GM12891 (cell line): Measurements from ENCODE around the gene TSPOAP1.

ENCODE experiments used
- DNase-seq: peaks from one replicate; pipeline ENCODE4 v3.0.0; 2011; ENCODE audit warnings: low spot score; ENCODE audit not compliant: insufficient read length
- FAIRE-seq: peaks from 2 replicates; lab custom pipeline; 2011; peaks lifted over from hg19 to GRCh38; lab: Jason Lieb, UNC
- PAX5 ChIP-seq: IDR thresholded peaks from 2 replicates; pipeline ENCODE4 v1.6.1; 2011; ENCODE audit warnings: low read length, moderate library complexity, mild to moderate bottlenecking; ENCODE audit not compliant: insufficient read depth, severe bottlenecking
- POLR2A ChIP-seq: IDR thresholded peaks from 2 replicates; pipeline ENCODE4 v1.6.1; 2011; ENCODE audit warnings: low read depth, low read length, control low read depth
- POLR2AphosphoS5 ChIP-seq: IDR thresholded peaks from 2 replicates; pipeline ENCODE4 v1.6.1; 2011; ENCODE audit warnings: low read depth, low read length, control low read depth
- POU2F2 ChIP-seq: IDR thresholded peaks from 2 replicates; pipeline ENCODE4 v1.6.1; 2011; ENCODE audit warnings: low read depth, mild to moderate bottlenecking, control low read depth, low read length, moderate library complexity
- SPI1 ChIP-seq: IDR thresholded peaks from 2 replicates; pipeline ENCODE4 v1.6.1; 2011; ENCODE audit warnings: low read depth, low read length, control low read depth
- TAF1 ChIP-seq: IDR thresholded peaks from 2 replicates; pipeline ENCODE4 v1.6.1; 2011; ENCODE audit warnings: low read depth, low read length, control low read depth

TSPOAP1 gene

DNA sequence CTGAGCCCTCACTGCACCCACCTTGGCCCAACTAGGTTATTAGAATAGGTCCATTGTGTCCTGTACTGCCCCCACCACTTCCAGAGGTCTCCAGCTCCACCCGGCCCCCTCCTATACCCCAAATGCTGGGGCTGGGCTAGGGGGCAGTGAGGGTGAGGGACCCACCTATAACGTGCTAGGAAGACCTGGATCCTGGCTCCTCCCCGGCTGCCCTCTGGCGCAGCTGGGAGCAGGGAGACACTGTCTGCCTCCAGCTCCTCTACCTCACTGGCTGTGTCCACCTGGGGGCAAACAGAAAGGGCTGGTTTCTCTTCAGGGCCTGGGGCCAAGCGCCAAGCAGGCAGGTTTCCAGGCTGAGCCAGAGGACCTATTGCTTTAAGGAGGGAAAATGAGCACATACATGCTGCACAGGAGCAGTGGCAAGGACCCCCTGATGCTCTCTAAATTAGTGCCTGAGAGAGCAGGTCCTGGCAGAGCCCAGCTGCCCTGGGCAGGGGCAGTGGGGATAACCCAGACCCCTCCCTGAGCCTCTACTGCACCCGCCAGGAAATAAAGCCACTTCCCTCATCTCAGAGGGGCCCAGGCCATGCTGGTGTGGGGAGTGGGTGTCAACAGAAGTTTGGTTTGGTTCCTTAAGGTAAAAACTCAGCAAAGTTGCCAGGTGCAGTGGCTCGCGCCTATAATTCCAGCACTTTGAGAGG, 12.2 kb downstream of the TSPOAP1 start:
- TF ChIP-seq POLR2AphosphoS5 (no peak), SPI1 (no peak), TAF1 (no peak)
- DNase-seq (no peak), FAIRE-seq (no peak)

DNA sequence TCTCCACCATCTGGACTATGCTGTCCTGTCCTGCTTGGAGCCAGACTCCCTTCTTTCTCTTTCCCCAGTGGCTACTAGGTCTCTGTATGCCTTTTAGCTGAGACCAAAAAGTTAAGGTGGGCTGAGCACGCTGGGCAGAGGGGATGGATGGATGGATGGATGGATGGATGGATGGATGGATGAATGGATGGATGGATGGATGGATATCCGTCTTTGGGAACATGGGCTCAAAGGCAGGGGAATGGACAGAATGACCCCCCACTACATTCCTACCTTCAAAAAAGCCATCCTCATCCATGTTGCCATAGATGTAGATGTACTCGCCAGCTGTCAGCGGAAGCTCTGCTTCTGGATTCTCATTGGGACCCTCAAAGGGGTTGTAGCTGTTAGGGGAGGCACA, 12.8 kb downstream of the TSPOAP1 start:
- TF ChIP-seq POU2F2: no peak
- TF ChIP-seq POLR2A: peak; percentile 44; the same call in 1 of the 2 replicates
- TF ChIP-seq PAX5: no peak
- FAIRE-seq: no peak
- DNase-seq: no peak

DNA sequence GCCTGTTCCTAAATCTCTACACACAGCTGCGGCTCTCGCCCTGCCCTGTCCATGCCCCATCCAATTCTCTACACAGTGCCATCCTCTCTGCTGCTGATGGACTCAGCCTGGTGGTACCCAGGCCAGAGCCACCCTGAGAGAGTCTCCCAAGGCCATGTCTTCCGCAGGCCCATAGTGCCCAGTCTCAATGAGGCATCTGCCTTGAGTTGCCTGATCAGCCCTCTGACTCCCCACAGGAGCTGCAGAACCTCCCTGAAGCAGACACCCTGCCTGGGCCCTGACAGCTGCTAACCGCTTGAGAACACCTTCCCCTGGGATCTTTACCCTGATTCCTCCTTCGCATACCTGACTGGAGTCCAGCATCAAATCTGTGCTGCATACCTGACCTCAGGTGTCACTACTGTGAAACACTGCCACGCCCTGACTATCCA, 13.3 kb downstream of the TSPOAP1 start:
- TF ChIP-seq SPI1 (no peak), POLR2AphosphoS5 (no peak), PAX5 (no peak), POLR2A (no peak), TAF1 (no peak), POU2F2 (no peak)
- FAIRE-seq (no peak), DNase-seq (no peak)

DNA sequence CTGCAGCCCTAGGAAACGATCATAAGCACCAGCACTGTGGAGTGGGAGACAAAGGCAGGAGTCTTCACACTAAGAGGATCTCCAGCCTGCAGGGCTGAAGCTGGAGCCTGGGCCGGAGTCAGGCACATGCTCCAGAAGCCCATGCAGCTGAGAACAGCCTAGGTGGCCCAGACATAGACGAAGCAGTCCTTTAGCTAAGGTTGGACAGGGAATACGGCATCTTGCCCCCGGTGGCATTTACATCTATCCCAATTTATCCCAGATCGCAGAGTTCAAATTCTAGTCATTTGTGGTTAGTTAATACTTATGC, 13.9 kb downstream of the TSPOAP1 start:
- TF ChIP-seq POLR2AphosphoS5 (no peak), POLR2A (no peak), SPI1 (no peak), PAX5 (no peak), POU2F2 (no peak)
- DNase-seq (no peak), FAIRE-seq (no peak)

DNA sequence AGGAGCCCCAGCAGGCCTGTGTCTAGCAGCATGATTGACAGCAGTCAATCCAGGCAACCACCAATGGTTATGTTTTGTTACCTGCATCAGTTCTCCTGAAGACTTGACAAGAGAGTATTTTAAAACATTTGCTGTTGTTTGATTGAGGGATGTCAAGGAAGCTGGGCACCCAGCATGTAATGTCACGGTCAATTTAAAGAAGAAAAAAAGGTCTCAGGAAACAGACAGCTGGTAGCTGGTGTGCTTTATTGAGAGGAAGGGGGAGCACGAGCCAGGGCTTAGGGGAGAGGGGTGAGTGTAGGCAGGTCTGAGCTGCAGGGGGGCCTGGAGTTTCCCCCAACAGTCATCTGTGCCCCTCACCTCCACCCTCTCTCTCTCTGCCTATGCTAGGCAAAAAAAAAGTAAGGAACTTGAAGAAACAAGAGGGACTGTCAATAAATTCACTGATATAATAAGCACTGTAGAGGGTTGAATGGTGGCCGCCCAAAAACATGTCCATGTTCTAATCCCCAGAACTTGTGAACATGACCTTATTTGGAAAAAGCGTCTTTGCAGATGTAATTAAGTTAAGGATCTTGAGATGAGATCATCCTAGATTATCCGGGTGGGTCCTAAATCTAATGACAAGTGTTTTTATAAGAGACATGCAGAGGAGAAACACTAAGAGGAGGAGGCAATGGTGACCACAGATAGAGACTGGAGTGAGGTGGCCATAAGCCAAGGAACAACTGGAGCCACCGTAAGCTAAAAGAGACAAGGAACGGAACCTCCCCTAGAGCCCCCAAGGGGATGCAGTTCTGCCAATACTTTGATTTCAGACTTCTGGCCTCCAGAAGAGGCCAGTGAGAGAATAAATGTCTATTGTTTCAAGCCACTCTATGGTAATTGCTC, 14.5 kb downstream of the TSPOAP1 start:
- no peak for DNase-seq
- no peak for TF ChIP-seq POLR2A
- TF ChIP-seq POLR2AphosphoS5: no peak
- TF ChIP-seq SPI1: no peak
- TF ChIP-seq TAF1: no peak
- TF ChIP-seq PAX5: no peak
- FAIRE-seq: no peak

DNA sequence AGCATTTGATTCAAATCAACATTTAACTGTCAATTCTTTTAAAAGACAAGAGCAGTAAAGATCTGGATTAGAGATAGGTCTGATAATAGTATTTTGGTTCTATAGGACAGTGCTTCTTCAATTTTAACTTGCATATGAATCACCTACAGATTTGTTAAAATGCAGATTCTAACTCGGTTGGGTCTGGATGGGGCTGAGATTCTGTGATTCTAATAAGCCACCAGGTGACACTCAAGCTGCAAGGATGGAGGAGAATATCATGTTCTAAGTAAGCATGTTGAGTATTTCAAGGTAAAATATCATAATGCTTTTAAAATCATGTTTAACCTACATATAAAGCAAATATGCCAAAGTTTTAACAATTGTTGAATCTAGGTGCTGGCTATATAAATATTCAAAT, 15.8 kb downstream of the TSPOAP1 start:
- no peak for DNase-seq
- no peak for FAIRE-seq
- TF ChIP-seq POLR2AphosphoS5: no peak
- TF ChIP-seq POLR2A: no peak
- TF ChIP-seq POU2F2: no peak
- no peak for TF ChIP-seq TAF1
- no peak for TF ChIP-seq PAX5
- no peak for TF ChIP-seq SPI1

DNA sequence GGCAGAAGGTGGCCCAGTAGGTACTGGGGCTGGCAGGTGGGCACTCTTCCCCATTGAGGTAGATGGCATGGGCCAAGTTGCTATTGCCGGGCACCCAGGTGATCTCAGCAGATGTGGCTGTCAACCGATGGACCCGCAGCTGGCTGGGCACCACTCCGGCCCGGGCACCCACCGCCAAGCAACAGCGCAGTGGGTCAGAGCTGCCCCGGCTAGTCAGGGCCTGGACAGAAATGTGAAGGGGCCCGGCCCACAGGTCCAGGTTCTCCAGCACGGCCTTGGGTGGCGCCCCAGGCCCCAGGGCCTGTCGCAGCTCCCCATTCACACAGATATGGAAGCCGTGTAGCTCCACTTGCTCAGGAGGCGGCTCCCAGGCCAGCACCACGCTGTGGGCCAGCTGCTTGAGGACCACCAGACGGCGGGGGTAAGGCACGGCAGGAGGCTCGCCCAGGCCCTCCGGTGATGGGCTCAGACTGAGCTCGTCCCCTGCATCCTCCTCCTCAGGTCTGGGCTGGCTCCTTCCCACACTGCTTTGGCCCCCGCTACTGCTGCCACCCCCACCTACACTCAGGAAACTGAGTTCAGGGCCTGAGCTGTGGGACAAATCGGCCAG, 16.5 kb downstream of the TSPOAP1 start:
- no peak for FAIRE-seq
- peak; percentile 3 for DNase-seq

DNA sequence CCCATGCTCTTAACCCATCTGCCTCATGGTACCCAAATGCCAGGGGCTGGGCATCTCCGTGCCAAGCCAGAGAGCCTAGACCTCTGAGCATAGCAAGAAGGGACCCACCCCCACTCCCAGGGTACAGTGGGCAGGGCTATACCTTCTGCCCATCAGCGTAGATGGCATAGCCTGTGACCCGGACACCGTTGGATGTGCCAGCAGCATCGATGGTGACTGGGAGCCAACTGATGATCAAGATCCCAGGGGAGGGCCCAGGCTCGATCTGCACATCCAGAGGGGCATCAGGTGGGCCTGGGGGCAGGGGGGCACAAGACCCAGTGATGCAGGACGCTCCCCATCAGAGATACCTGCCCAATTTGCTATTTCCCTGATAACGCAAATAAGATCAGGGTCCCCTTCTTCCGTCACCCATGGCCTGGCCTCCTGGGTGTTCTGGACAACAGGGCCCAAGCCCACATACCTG, 17.1 kb downstream of the TSPOAP1 start:
- FAIRE-seq: no peak
- DNase-seq: peak; percentile 14
- TF ChIP-seq SPI1 (no peak), PAX5 (no peak), POLR2AphosphoS5 (no peak), POLR2A (no peak), POU2F2 (no peak), TAF1 (no peak)

More for the DNA sequence above, 16.5 kb downstream of the TSPOAP1 start:
- TF ChIP-seq TAF1: no peak
- no peak for TF ChIP-seq SPI1
- TF ChIP-seq POLR2A: no peak
- TF ChIP-seq POU2F2: no peak
- TF ChIP-seq POLR2AphosphoS5: no peak
- no peak for TF ChIP-seq PAX5

DNA sequence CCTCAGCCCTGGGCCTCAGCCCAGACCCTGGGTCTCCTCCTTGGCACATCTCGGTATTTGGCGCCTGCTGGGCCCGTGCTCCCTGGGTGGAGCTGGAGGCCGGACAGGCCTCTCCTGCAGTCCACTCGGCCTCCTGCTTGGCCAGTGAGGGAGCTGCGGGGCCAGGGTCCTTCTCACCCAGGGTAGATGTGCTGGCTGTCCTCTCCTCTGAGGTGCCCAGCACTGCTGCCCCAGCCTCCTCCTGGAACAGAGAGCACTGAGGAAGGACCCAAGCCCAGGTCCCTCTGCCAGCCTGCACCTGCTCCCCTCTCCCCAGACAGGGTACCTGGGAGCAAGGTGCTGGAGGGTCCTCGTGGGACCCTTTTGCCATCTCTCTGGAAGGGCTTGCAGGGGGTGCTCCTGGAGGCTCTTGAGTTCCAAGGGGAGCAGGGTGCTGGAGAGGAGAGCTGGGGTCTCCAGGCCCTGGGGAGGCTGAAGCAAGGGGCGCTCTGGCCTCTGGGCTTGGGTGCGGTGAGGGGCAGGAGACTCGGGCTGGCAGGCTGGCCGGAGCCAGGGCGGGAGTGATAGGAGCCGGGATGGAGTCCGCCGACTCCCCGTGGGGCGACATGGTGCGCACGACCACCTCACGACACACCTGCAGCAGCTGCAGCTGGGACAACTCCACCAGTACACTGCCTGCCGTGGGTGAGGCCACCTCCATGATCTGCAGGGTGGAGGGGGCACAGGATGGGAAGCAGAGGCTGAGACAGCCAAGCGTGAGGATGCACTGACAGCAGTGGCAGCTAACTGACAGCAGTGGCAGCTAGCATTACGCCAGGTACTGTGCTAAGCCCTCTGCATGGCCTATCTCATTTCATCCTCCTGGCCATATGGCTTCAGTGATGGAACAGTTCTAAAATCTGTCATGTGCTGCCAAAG, 17.8 kb downstream of the TSPOAP1 start:
- DNase-seq: peak; percentile 14
- no peak for TF ChIP-seq PAX5
- TF ChIP-seq TAF1: no peak
- TF ChIP-seq SPI1: no peak
- no peak for TF ChIP-seq POU2F2
- TF ChIP-seq POLR2AphosphoS5: no peak
- no peak for FAIRE-seq

DNA sequence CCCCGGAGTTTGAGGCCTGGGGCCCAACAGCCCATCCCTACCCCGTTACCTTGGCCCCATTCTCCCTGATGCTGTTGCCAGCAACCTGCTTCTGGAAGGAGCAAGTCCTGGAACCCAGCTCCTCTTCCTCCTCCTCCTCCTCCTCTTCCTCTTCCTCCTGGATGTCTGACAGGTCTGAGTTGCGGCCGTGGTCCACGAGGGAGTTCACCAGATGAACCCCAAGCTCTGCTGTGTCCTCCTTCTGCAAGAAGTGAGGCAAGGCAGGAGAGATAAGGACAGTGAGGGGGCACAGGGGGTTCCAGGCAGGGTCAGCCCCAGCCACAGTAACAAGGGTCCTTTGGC, 18.7 kb downstream of the TSPOAP1 start:
- FAIRE-seq (no peak), DNase-seq (no peak)
- TF ChIP-seq TAF1: no peak
- no peak for TF ChIP-seq POLR2AphosphoS5
- no peak for TF ChIP-seq POLR2A
- no peak for TF ChIP-seq PAX5
